ENCODE results near the gene GLYATL1B. TPM values are rescaled to one million over a fixed set of nuclear protein-coding genes. Genes with fewer than 3 reads are reported as not detected.

The GLYATL1B gene
- total and polyA plus RNA-seq, 2 donors from 2014 or later = not detected

DNA sequence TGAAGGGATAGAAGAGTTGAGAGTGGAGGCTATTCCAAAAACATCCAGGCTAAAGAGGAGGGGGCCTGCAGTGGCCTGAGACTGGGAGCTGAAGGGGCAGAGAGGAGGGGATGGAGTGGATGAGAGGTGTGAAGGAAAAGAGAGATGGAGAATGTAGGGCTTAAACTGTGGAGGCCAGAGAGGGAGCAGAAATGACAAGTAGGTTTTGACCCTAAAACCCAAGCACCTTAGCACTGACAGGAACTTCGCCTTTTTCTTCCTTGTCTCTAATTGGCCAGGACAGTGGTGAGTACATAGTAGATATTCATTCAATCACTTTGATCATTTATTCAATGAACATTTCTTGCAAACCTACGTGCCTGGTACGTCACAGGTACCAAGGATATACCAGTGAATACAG, 28.2 kb downstream of the GLYATL1B start:
- no peaks in the 10 kb centered on the region for H3K27me3 ChIP-seq (ENCODE audit: control insufficient read depth, insufficient read depth, low read length)
- intact Hi-C loops (cut with DNase I) = no loop called here
- no peak for TF ChIP-seq CTCF (IDR thresholded peaks at IDR 0.05; ENCODE audit: borderline replicate concordance, extremely low read depth, insufficient read depth)
- H3K27ac ChIP-seq (ENCODE audit: low read depth in 2 of 2, low read length in 2 of 2) = no peak overlapping the region
- DNase-seq (no peak), FAIRE-seq (no peak)
- no peaks in the 10 kb centered on the region for H3K4me1 ChIP-seq (ENCODE audit: control insufficient read depth in 2 of 3, insufficient read depth in 2 of 3, low read depth in 1 of 3, low read length in 3 of 3)
- H3K4me3 ChIP-seq (ENCODE audit: low read length in 3 of 3) = no peak overlapping the region
- peaks cover 0 to 13% (median 1%) of the 10 kb centered on the region in 3 donors for H3K9me3 ChIP-seq (ENCODE audit: control insufficient read depth in 2 of 3, insufficient read depth in 1 of 3, low read length in 3 of 3)
- no peaks in the 10 kb centered on the region for H3K36me3 ChIP-seq (ENCODE audit: control insufficient read depth in 2 of 3, insufficient read depth in 3 of 3, low read length in 3 of 3)
- no peak overlapping the region for H3K9ac ChIP-seq (ENCODE audit: low read length in 3 of 3)

GRCh38 chr11:59115553-59115952, 29.4 kb downstream of the GLYATL1B start:
- no peak for TF ChIP-seq CTCF (IDR thresholded peaks at IDR 0.05; ENCODE audit: borderline replicate concordance, extremely low read depth, insufficient read depth)
- intact Hi-C loops (cut with DNase I) = no loop called here
- FAIRE-seq (no peak), DNase-seq (no peak)
- no peak overlapping the region for H3K27ac ChIP-seq (ENCODE audit: low read depth in 2 of 2, low read length in 2 of 2)
- no peak overlapping the region for H3K4me3 ChIP-seq (ENCODE audit: low read length in 3 of 3)
- no peaks in the 10 kb centered on the region for H3K27me3 ChIP-seq (ENCODE audit: control insufficient read depth, insufficient read depth, low read length)
- no peaks in the 10 kb centered on the region for H3K4me1 ChIP-seq (ENCODE audit: control insufficient read depth in 2 of 3, insufficient read depth in 2 of 3, low read depth in 1 of 3, low read length in 3 of 3)
- peaks cover 0 to 13% (median 1%) of the 10 kb centered on the region in 3 donors for H3K9me3 ChIP-seq (ENCODE audit: control insufficient read depth in 2 of 3, insufficient read depth in 1 of 3, low read length in 3 of 3)
- no peaks in the 10 kb centered on the region for H3K36me3 ChIP-seq (ENCODE audit: control insufficient read depth in 2 of 3, insufficient read depth in 3 of 3, low read length in 3 of 3)
- no peak overlapping the region for H3K9ac ChIP-seq (ENCODE audit: low read length in 3 of 3)

- no peak overlapping the region for H3K9ac ChIP-seq (ENCODE audit: low read length in 3 of 3)
- TF ChIP-seq CTCF (IDR thresholded peaks at IDR 0.05; ENCODE audit: borderline replicate concordance, extremely low read depth, insufficient read depth) = no peak
- peaks cover 0 to 13% (median 1%) of the 10 kb centered on the region in 3 donors for H3K9me3 ChIP-seq (ENCODE audit: control insufficient read depth in 2 of 3, insufficient read depth in 1 of 3, low read length in 3 of 3)
- no peak overlapping the region for H3K27ac ChIP-seq (ENCODE audit: low read depth in 2 of 2, low read length in 2 of 2)
- no peak for FAIRE-seq
- H3K4me1 ChIP-seq (ENCODE audit: control insufficient read depth in 2 of 3, insufficient read depth in 2 of 3, low read depth in 1 of 3, low read length in 3 of 3) = no peaks in the 10 kb centered on the region
- DNase-seq = no peak
- no peaks in the 10 kb centered on the region for H3K27me3 ChIP-seq (ENCODE audit: control insufficient read depth, insufficient read depth, low read length)
- H3K36me3 ChIP-seq (ENCODE audit: control insufficient read depth in 2 of 3, insufficient read depth in 3 of 3, low read length in 3 of 3) = no peaks in the 10 kb centered on the region
- intact Hi-C loops (cut with DNase I) = no loop called here
- no peak overlapping the region for H3K4me3 ChIP-seq (ENCODE audit: low read length in 3 of 3)
These were observed 31.7 kb downstream of the GLYATL1B start for GRCh38 chr11:59117774-59118173.

- Histone ChIP-seq H3K4me1 (ENCODE audit: control insufficient read depth in 2 of 3, insufficient read depth in 2 of 3, low read depth in 1 of 3, low read length in 3 of 3) (no peaks in the 10 kb centered on the region), H3K9ac (ENCODE audit: low read length in 3 of 3) (no peak overlapping the region), H3K27ac (ENCODE audit: low read depth in 2 of 2, low read length in 2 of 2) (no peak overlapping the region), H3K36me3 (ENCODE audit: control insufficient read depth in 2 of 3, insufficient read depth in 3 of 3, low read length in 3 of 3) (no peaks in the 10 kb centered on the region), H3K9me3 (ENCODE audit: control insufficient read depth in 2 of 3, insufficient read depth in 1 of 3, low read length in 3 of 3) (peaks cover 0 to 13% (median 5%) of the 10 kb centered on the region in 3 donors), H3K4me3 (ENCODE audit: low read length in 3 of 3) (no peak overlapping the region), H3K27me3 (ENCODE audit: control insufficient read depth, insufficient read depth, low read length) (no peaks in the 10 kb centered on the region)
- intact Hi-C loops (cut with DNase I) = no loop called here
- no peak for TF ChIP-seq CTCF (IDR thresholded peaks at IDR 0.05; ENCODE audit: borderline replicate concordance, extremely low read depth, insufficient read depth)
- FAIRE-seq = peak; percentile 73
- DNase-seq = no peak
These were observed 33.7 kb downstream of the GLYATL1B start for GRCh38 chr11:59119826-59120225.

Measured in kidney (tissue), 14 donors.